K562 (cell line): ENCODE measurements around the gene METTL15. TPM values are rescaled to one million over a fixed set of nuclear protein-coding genes. Genes with fewer than 3 reads are reported as not detected.
"Not testable (repeated sequence)": the region's sequence is repeated elsewhere in the genome, so short reads cannot be mapped to it uniquely, and the experiment has no call there.

Experiments
- ATAC-seq: fragments of 200-7000 bp; cut with Tn5 transposase; 3 replicates; pipeline ENCODE4 v1.9.1; 2020; ENCODE audit warnings: moderate library complexity
- BruUV-seq: library from RNA; stranded (reverse); fragments of 400-500 nt; replicated peaks from 2 replicates; lab custom pipeline; 2021; lab: Mats Ljungman, UMichigan
- CTCF ChIA-PET: fragments of 300-600 bp; formaldehyde crosslinking; extraction: SDS; loops from one replicate; lab custom pipeline; 2021; ENCODE audit warnings: low intra/inter-chr PET ratio; lab: Yijun Ruan, JAX
- POLR2A ChIA-PET: fragments of 300-600, 350-650 bp; sonication (Branson Sonifier 250); formaldehyde crosslinking; extraction: SDS; loops from one replicate; lab custom pipeline; 2021; ENCODE audit warnings: antibody characterized with exemption, inconsistent platforms; lab: Yijun Ruan, JAX
- DNase-seq, 4 experiments: peaks; one replicate each; pipeline versions ENCODE4 v3.0.0 to v3.0.0-alpha.2; 2011 to 2018; ENCODE audit warnings: low spot score in 3 of 4, mixed read lengths in 3 of 4; ENCODE audit errors: extremely low read depth in 1 of 4
- FAIRE-seq: peaks from 2 replicates; lab custom pipeline; 2011; peaks lifted over from hg19 to GRCh38; lab: Jason Lieb, UNC
- H2AFZ ChIP-seq: 2 replicates; pipeline ENCODE4 v1.6.0; 2011; ENCODE audit warnings: low read depth, low read length, control low read depth, inconsistent platforms
- H3K27ac ChIP-seq: fragments of 200-600 bp; 3 replicates; pipeline ENCODE4 v1.8.0; 2011; ENCODE audit warnings: low read depth, mild to moderate bottlenecking, control low read depth, inconsistent platforms, low read length, moderate library complexity, mixed read lengths; ENCODE audit errors: extremely low read depth
- H3K27me3 ChIP-seq, 2 experiments: fragments of 300-600 bp in 1 of 2; 2 replicates in 1 of 2; 3 replicates in 1 of 2; pipeline versions ENCODE4 v1.6.0 to v1.8.0; 2011; ENCODE audit warnings: inconsistent platforms in 2 of 2, low read length in 2 of 2, mild to moderate bottlenecking in 1 of 2, mixed read lengths in 1 of 2, moderate library complexity in 1 of 2; ENCODE audit not compliant: control insufficient read depth in 2 of 2, insufficient read depth in 2 of 2
- H3K36me3 ChIP-seq: fragments of 300-600 bp; 3 replicates; pipeline ENCODE4 v1.8.0; 2011; ENCODE audit warnings: mild to moderate bottlenecking, low read length, inconsistent platforms; ENCODE audit not compliant: control insufficient read depth, insufficient read depth
- H3K4me1 ChIP-seq, 2 experiments: fragments of 200-600 bp in 1 of 2; replicated peaks in 1 of 2; 2 replicates in 1 of 2; 3 replicates in 1 of 2; pipeline versions ENCODE4 v1.5.1 to v1.8.0; 2011; ENCODE audit warnings: inconsistent platforms in 2 of 2, low read length in 2 of 2, mild to moderate bottlenecking in 1 of 2, mixed read lengths in 1 of 2, moderate library complexity in 1 of 2; ENCODE audit not compliant: control insufficient read depth in 2 of 2, insufficient read depth in 2 of 2
- H3K4me2 ChIP-seq: 2 replicates; pipeline ENCODE4 v1.6.1; 2011; ENCODE audit warnings: low read length, control low read depth, inconsistent platforms, mixed read lengths; ENCODE audit not compliant: insufficient read depth
- H3K4me3 ChIP-seq: fragments of 200-600 bp; sonication (generic), shearing (Covaris generic); 2 replicates; pipeline ENCODE4 v1.5.1; 2016; ENCODE audit warnings: control low read depth, inconsistent platforms
- H3K79me2 ChIP-seq: fragments of 200-600 bp; 3 replicates; pipeline ENCODE4 v1.8.0; 2011; ENCODE audit warnings: low read length, inconsistent platforms; ENCODE audit not compliant: control insufficient read depth, insufficient read depth
- H3K9ac ChIP-seq, 2 experiments: 2 replicates each; pipeline versions ENCODE4 v1.6.0 to v1.6.1; 2011; ENCODE audit warnings: low read depth in 2 of 2, low read length in 2 of 2, control low read depth in 1 of 2, inconsistent platforms in 1 of 2, mild to moderate bottlenecking in 1 of 2, mixed read lengths in 1 of 2; ENCODE audit not compliant: insufficient read depth in 1 of 2
- H3K9me1 ChIP-seq: one replicate; pipeline ENCODE4 v1.6.0; 2011; ENCODE audit warnings: inconsistent platforms, mild to moderate bottlenecking, low read length, moderate library complexity; ENCODE audit not compliant: control insufficient read depth, insufficient read depth
- H3K9me3 ChIP-seq: replicated peaks from 2 replicates; pipeline ENCODE4 v1.5.1; 2011; ENCODE audit warnings: low read depth, low read length, inconsistent platforms; ENCODE audit not compliant: control insufficient read depth, insufficient read depth
- H4K20me1 ChIP-seq: replicated peaks from 2 replicates; pipeline ENCODE4 v1.6.1; 2011; ENCODE audit warnings: low read length, inconsistent platforms, mixed read lengths; ENCODE audit not compliant: control insufficient read depth, insufficient read depth
- BRD9 ChIP-seq: fragments of 450-650 bp; IDR thresholded peaks from 2 replicates; pipeline ENCODE4 v1.6.1; 2018; ENCODE audit warnings: low read depth; ENCODE audit not compliant: partially characterized antibody
- EWSR1 ChIP-seq: fragments of 450-650 bp; IDR thresholded peaks from 2 replicates; pipeline ENCODE4 v1.6.1; 2018; ENCODE audit warnings: borderline replicate concordance, mild to moderate bottlenecking, low read depth, moderate library complexity; ENCODE audit not compliant: partially characterized antibody
- HOXB6 ChIP-seq: fragments of 250-450 bp; sonication (Bioruptor Pico); IDR thresholded peaks from 2 replicates; pipeline ENCODE4 v1.5.1; 2022; ENCODE audit warnings: mild to moderate bottlenecking, borderline replicate concordance
- KAT7 ChIP-seq: sonication (generic); formaldehyde crosslinking; IDR thresholded peaks from 2 replicates; pipeline ENCODE4 v1.8.0; 2022; ENCODE audit warnings: missing genetic modification reagents, mild to moderate bottlenecking, borderline replicate concordance
- KAT8 ChIP-seq: fragments of 450-650 bp; IDR thresholded peaks from 2 replicates; pipeline ENCODE4 v1.6.1; 2016; ENCODE audit warnings: low read depth, mild to moderate bottlenecking
- PCBP1 ChIP-seq: fragments of 200-400 bp; formaldehyde crosslinking; IDR thresholded peaks from 2 replicates; pipeline ENCODE4 v1.6.1; 2018; ENCODE audit warnings: mild to moderate bottlenecking, low read depth, low read length; ENCODE audit not compliant: poor library complexity, severe bottlenecking
- PHF21A ChIP-seq: fragments of 450-650 bp; IDR thresholded peaks from 2 replicates; pipeline ENCODE4 v1.6.1; 2017; ENCODE audit warnings: low read depth, borderline replicate concordance
- RBM39 ChIP-seq: fragments of 200-400 bp; formaldehyde crosslinking; optimal IDR thresholded peaks from 2 replicates; pipeline ENCODE3; 2018; ENCODE audit warnings: low read depth, low read length
- SMAD3 ChIP-seq: fragments of 450-650 bp; formaldehyde crosslinking; conservative IDR thresholded peaks from 2 replicates; pipeline ENCODE4 v1.4.0; 2020; ENCODE audit warnings: mild to moderate bottlenecking
- TRIM24 ChIP-seq, 2 experiments: fragments of 450-650 bp; IDR thresholded peaks; 2 replicates each; pipeline ENCODE4 v1.6.1; 2016
- ZNF77 ChIP-seq: fragments of 250-450 bp; sonication (Bioruptor Pico); IDR thresholded peaks from 2 replicates; pipeline ENCODE4 v1.5.0; 2020
- WGBS: fragments of 100-300 bp; shearing (Covaris generic); methylation state at CpG from one replicate; pipeline ENCODE4 v1.1.6; 2016; ENCODE audit warnings: low coverage, mixed read lengths; ENCODE audit not compliant: insufficient coverage; ENCODE audit errors: missing lambda C conversion rate; 5-methylcytosine and 5-hydroxymethylcytosine counted together
- in situ Hi-C: fragments of 300-500 bp; cut with MboI; formaldehyde crosslinking; loops from 4 replicates; pipeline ENCODE4 v1.15.0; 2018; ENCODE audit warnings: inconsistent platforms, mixed read lengths
- intact Hi-C: fragments of 100-400 bp; cut with micrococcal nuclease; formaldehyde crosslinking; loops from 2 replicates; pipeline ENCODE4 v1.14.2; 2022
- polyA plus RNA-seq, 8 experiments: library from polyadenylated mRNA; depleted of rRNA in 4 of 8; stranded (reverse) in 5 of 8; unstranded in 3 of 8; fragments of >200 nt; fragmentation: Nextera tagmentation in 2 of 8; fragmentation: Illumina TruSeq in 1 of 8; extraction: Ambion mirVana in 2 of 8; extraction: Trizol in 1 of 8; gene quantifications; 2 replicates each; pipeline versions ENCODE4 v1.2.1 to v1.2.3, GENCODE V29; 2011 to 2014; ENCODE audit warnings: inconsistent platforms in 1 of 8, missing spikeins in 1 of 8
- total RNA-seq, 7 experiments: library from RNA; depleted of rRNA in 6 of 7; stranded (reverse); fragments of >200 nt in 6 of 7; fragmentation: Illumina TruSeq in 2 of 7; extraction: Trizol in 2 of 7; gene quantifications; 2 replicates each; pipeline versions ENCODE4 v1.2.1 to v1.2.3, GENCODE V29; 2011 to 2021; ENCODE audit warnings: low replicate concordance in 1 of 7

The METTL15 gene
- total and polyA plus RNA-seq, 9 of the 15 experiments (the other 6 are each of a cell fraction or from before 2014, with no cell fraction given): 10.7 to 21.7 (median 15.9) TPM

- no peak for TF ChIP-seq HOXB6 (CRISPR knock-in tag)
- no peak for TF ChIP-seq RBM39
- no peak for TF ChIP-seq TRIM24 (IDR thresholded peaks at IDR 0.05)
- TF ChIP-seq ZNF77 (CRISPR knock-in tag): no peak
- no peak for TF ChIP-seq KAT8
- TF ChIP-seq PCBP1: no peak
- no peak for TF ChIP-seq SMAD3 (CRISPR knock-in tag)
- TF ChIP-seq EWSR1: no peak
- TF ChIP-seq PHF21A: no peak
- TF ChIP-seq BRD9: no peak
- no peak for TF ChIP-seq KAT7 (CRISPR knock-in tag)
- TF ChIP-seq, all 486 proteins: peak for 0
Measured at GRCh38 chr11:28289444-28289843, 181.3 kb downstream of the METTL15 start (continued).

GRCh38 chr11:28290995-28291394, 182.8 kb downstream of the METTL15 start:
- POLR2A ChIA-PET: not testable (repeated sequence)

More at GRCh38 chr11:28290995-28291394, 182.8 kb downstream of the METTL15 start:
- in situ Hi-C loops, H3K36me3 ChIP-seq, H3K9ac ChIP-seq, BruUV-seq, H3K27me3 ChIP-seq, intact Hi-C loops, H3K4me3 ChIP-seq, H3K27ac ChIP-seq, DNase-seq, H4K20me1 ChIP-seq, CTCF ChIA-PET, H3K4me2 ChIP-seq, H3K4me1 ChIP-seq, FAIRE-seq, H3K79me2 ChIP-seq, H2AFZ ChIP-seq, H3K9me3 ChIP-seq, ATAC-seq, H3K9me1 ChIP-seq: not testable (repeated sequence)
- 93% methylated on average over 6 of the region's 7 CpGs for WGBS
